Hematopoietic multipotent progenitor cell treated with erythropoietin and hydrocortisone succinate and interleukin-3 and kit ligand, for 4 days (in vitro differentiated cells): Measurements from ENCODE around the gene MMP10.
"Not testable (repeated sequence)": the region's sequence is repeated elsewhere in the genome, so short reads cannot be mapped to it uniquely, and the experiment has no call there.

Experiments
- DNase-seq: peaks from one replicate; pipeline ENCODE4 v3.0.0-alpha.2; 2015

The MMP10 gene

GRCh38 chr11:102783016-102783415 is 2.6 kb upstream of the MMP10 start:
- no peak for DNase-seq

- DNase-seq: no peak
These were observed 1.2 kb upstream of the MMP10 start for GRCh38 chr11:102781676-102782075.

DNA sequence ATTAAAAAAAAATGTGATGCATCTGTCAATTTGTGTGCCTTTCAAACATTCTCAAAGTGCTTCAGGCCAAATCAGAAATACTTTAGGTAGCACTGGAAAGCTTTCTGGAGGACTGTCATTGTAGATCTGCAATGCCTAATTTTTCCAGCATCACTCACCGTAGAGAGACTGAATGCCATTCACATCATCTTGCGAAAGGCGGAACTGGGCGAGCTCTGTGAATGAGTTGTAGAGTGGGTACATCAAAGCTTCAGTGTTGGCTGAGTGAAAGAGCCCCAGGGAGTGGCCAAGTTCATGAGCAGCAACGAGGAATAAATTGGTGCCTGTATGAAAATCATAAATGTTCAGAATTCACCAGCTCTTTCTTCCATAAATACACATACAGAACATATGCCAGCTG is 4.0 kb downstream of the MMP10 start:
- DNase-seq: no peak

DNA sequence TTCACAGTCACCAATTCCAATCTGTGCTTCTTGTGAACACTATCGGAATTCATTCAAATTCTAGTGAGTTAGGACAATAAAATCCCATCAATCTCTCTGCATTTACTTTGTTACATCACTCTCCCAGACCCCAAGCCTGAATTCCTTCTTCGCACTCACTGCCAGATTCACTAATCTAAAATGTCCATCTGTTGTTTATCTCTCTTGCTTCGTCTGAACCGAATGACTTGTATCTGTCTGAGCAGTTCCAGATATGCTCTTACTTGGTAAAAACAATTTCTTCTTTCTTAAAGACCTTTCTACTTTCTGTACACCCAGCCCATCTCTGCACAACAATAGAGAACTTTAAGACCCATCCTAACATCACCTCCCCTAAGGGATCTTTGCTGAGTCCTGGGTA is 7.0 kb downstream of the MMP10 start:
- DNase-seq: no peak

GRCh38 chr11:102771351-102771750 is 9.1 kb downstream of the MMP10 start:
- no peak for DNase-seq

- DNase-seq: no peak
These were observed 10.2 kb downstream of the MMP10 start for GRCh38 chr11:102770191-102770590.

DNA sequence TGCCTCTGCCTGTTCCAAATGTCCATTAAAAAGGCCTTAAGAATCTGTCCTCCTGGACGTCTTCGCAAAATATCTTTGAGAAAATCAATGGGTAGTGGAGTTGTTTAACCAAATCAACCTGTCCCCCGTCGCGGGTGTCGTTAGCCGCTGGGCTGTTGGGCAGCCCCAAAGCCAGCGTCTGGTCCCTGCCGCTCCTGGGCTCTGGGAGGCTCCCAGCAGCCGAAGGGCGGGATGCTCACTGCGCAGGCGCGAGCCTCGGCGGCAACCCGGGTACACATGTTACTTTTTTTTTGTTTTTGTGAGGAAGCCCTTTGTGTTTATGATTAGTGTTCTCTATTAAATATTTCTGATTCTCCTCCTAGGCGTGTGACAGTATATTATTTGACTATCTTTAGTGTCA is 12.6 kb downstream of the MMP10 start:
- DNase-seq: no peak

- DNase-seq: no peak
These were observed 17.0 kb downstream of the MMP10 start for GRCh38 chr11:102763440-102763839.

GRCh38 chr11:102762361-102762767 is 18.1 kb downstream of the MMP10 start:
- DNase-seq: no peak

- DNase-seq: no peak
These were observed 18.7 kb downstream of the MMP10 start for GRCh38 chr11:102761646-102762238.

DNA sequence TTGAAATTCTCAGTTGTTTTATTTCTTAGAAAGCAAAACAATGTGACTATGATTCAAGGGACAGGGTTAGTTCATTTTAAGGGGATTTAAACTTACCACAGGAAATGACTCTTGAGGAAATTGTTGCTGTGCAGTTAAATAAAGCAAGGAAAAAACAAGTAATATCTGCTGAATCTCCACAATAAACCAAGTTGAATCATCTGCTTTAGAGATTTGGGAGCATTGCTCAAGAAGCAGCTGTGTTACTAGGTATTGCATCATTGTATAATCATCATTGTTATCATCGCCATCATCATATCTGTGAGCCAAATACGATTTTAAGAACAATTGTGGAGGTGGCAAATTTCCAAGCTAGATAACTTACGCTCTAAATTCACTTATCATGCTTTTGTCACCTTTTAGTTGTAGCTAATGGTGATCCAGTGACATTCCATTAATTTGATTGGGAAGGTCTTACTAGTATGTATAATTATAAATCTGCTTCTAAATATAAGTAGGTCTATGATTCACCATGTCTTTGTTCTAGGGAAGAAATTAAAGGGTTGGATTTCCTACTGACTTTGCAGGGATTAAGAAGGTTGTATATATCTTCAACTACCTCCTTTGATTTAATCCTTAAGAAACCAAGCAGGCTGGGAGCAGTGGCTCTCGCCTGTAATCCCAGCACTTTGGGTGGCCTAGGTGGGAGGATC is 19.9 kb downstream of the MMP10 start:
- DNase-seq: peak; percentile 68

DNA sequence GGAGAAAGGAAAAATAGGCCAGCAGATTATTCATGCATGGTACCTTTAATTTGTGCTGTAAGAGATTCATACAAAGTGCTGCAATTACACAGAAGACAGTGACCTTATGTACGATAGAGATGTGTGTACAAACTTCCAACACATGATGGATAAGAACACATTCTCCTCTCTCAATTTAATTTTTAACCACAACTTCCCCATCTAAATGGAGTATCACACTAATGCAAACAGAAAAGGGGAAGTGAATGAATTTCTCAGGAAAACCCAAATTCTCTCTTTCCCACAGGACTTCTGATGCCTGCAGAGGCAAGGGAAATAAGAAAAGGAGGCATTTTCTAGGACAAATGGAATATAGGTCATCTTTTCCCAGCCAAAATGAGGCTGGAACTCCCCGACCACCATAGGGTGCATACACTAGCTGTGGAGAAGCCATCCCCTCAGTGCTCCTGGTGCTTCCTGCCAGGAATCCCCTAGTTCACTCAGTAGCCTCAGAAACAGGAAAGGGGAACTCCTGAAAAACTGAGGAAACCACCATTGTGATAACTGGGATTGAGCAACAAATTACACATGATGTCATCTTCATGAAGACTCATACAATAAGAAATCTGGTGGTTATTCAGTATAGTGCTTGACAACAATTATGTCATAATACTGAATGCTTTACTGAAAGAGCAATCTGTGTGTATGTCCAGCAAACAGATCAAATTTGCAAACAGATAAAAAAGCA is 22.4 kb downstream of the MMP10 start:
- DNase-seq: peak; percentile 63

DNA sequence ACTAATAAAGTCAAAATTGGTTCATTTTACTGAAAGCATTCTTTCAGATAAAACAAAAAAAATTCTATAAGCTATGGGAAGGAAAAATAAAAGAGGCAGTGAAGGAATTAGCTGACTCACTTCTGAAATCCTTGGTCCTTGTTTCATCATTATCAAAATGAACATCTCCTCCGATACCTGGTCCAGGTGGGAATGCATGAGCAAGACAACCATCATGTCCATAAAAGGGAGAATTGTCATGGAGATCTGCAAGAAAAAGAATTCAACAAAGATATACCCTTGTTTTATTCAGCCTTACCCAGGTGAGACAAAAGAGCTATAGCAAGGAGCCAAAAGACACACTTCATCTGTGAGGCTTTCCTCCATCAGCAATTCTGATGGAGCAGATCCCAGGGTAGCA is 27.2 kb downstream of the MMP10 start:
- DNase-seq: no peak

GRCh38 chr11:102751673-102752072 is 28.8 kb downstream of the MMP10 start:
- no peak for DNase-seq

GRCh38 chr11:102749101-102749722 is 31.2 kb downstream of the MMP10 start:
- no peak for DNase-seq

DNA sequence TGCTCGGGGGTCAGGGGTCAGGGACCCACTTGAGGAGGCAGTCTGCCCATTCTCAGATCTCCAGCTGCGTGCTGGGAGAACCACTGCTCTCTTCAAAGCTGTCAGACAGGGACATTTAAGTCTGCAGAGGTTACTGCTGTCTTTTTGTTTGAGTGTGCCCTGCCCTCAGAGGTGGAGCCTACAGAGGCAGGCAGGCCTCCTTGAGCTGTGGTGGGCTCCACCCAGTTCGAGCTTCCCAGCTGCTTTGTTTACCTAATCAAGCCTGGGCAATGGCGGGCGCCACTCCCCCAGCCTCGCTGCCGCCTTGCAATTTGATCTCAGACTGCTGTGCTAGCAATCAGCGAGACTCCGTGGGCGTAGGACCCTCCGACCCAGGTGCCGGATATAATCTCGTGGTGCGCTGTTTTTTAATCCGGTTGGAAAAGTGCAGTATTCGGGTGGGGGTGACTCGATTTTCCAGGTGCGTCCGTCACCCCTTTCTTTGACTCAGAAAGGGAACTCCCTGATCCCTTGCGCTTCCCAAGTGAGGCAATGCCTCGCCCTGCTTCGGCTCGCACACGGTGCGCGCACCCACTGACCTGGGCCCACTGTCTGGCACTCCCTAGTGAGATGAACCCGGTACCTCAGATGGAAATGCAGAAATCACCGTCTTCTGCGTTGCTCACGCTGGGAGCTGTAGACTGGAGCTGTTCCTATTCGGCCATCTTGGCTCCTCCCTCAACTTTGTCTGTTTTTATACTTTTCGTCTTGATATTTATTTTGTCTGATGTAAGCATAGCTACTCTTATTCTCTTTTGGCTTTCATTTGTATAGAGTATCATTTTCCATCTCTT is 33.5 kb downstream of the MMP10 start:
- not testable (repeated sequence) for DNase-seq

- no peak for DNase-seq
These were observed 45.8 kb downstream of the MMP10 start for GRCh38 chr11:102734650-102735049.

DNA sequence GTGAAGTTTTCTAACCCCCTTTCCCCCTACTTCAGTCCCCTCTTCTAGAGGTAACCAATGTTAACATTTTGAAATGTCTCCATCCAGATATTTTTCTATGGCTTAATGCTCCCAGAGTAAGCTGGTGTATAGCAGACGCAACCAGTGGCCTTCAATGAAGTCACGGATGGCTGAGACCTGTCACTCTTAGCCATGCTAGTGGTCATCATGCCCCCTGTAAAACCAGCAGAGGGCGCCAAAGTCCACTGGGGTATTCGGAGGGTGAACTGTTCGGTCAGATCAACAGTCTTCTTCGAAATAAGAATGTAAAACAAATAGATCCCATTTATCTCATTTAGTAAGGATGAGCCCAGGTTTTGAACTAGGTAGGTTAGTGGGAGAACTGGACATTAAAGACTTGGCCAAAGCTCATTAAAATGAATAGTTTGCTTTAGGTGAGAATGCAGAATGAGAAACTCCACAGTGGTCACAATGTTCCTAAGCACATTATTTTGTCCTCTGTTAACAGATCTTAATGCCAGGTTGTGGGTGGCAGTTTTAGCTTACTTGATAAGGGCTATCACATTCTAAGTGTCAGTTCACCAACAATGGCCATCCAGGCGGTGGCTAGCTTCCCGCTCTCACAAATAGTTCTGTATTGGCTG is 47.1 kb downstream of the MMP10 start:
- peak; percentile 77 for DNase-seq

- DNase-seq: not testable (repeated sequence)
These were observed 49.5 kb downstream of the MMP10 start for GRCh38 chr11:102730944-102731343.

GRCh38 chr11:102729849-102730815 is 50.3 kb downstream of the MMP10 start:
- no peak for DNase-seq

DNA sequence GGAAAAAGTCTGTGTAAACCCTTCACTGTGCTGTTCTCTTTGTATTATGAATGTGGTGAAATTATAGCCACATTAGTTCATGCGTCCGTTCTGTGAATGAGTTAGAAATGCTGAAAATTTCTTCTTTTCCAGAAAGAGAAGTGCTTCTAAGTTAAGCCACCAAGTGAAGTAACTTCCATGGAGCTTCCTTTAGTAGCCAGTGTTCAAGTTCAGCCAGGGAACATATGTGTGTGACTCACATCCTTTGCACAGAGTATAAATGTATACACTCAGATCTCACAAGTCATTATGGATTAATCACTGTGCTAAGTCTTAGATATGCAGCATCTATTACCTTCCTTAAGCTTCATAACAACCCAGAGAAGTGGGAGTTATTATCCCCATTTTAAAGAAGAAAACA is 52.5 kb downstream of the MMP10 start:
- DNase-seq: peak; percentile 24
